Activated T-cell treated with anti-CD3 and anti-CD28 coated beads for 4 hours (primary cell): Measurements from ENCODE around the gene EME2.
"Not testable (repeated sequence)": the region's sequence is repeated elsewhere in the genome, so short reads cannot be mapped to it uniquely, and the experiment has no call there.

Experiments
- DNase-seq: peaks from one replicate; pipeline ENCODE4 v3.0.0-alpha.2; 2020

EME2 gene

DNA sequence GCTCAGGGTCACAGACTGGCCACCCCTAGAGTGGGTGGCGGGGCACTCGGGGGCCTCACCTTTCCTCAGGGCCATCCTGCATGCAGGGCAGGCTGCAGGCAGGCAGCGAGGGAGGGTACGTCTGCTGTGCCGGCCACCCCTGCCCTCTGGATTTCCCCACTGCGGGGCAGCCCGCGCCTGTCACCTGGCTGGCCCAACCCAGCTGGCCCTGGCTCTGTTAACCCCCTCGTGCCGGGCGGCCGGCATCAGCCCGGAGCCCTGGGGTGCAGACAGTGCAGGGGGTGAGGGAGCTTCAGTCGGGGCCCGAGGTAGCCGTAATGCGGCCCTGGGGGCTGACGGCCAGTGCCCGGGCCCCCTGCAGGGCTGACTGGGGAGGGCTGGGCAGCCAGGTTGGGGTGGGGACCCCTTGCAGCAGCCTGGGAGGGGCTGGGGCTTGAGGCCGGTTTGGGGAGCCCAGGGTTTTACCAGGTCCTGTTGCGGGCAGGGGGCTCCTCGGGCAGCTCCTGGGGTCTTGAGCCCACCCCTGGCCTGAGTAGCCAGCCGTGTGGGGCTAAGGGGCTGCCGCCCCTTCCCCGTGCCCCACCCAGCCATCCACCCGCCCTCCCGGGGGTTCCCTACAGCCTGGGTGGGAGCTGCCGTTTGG, 21.1 kb downstream of the EME2 start, which contains the start of gene IGFALS:
Gene IGFALS, minus strand, starts transcription at position 128 of the 643 bp plus-strand sequence. Its CDS starts 53 bp downstream, at position 75.
- DNase-seq, result no peak

DNA sequence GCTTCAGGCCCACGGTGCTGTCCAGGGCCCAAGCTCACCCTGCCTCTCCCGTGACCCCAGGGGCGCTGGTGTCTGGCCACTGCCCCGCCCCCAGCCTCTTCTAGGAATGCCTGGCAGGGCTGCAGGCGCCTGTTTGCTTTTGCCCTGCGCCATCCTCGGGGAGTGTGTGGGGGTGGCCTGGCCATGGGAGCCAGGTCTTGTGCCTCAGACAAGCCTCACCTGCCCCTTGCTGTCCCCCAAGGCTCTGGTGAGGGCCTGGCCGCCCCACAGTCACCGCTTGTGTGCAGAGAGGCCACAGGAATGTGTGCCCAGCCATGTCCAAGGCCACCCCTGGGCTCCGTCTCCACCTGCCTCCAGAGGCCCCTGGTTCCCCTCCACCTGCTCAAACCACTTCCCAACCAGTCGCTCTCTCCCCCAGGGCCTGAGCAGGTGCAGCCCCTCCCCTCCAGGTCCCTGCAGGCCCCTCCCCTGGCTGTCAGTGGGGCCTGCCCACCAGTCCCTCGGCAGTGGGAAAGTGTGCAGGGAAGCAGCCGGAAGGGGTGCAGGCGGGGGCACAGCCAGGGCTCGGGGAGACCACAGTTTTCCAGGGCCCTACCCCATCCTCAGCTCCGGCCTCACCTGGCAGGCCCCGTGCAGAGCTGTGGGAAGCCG, 21.7 kb downstream of the EME2 start:
- DNase-seq, result no peak

DNA sequence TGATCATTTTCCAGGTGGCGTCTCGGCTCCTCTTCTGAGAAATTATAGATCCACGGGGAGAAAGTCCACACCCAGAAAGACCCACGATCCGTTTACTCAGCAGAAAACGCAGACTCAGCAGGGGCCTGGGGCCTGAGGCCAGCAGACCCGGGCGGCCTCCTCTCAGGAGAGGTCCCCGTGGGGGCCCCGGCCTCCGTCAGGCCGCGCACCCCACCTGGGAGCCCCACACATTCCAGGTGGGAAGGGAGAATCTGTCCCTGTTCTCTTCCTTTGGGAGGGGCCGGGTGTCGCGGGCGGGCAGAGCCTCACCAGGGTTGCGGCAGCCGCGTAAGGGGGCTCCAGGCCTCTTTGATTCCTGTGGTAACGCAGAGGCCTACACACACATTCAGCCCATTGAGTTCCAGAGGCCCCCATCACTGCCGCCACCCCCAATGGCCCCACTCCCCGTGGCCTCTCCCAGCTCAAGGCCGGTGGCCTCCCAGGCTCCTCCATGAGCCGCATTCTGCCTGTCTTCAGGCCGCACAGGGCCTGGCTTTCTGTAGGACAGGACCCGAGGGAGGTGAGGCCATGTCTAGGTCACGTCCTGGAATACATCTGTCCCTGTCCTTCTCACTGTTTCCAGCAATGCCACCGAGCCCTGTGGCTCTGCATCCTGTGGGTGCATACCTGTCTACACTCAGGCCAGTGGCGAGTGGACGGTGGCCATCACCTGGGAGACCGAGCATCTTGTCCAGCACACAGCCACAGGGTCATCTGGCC, 22.5 kb downstream of the EME2 start:
- no peak for DNase-seq

DNA sequence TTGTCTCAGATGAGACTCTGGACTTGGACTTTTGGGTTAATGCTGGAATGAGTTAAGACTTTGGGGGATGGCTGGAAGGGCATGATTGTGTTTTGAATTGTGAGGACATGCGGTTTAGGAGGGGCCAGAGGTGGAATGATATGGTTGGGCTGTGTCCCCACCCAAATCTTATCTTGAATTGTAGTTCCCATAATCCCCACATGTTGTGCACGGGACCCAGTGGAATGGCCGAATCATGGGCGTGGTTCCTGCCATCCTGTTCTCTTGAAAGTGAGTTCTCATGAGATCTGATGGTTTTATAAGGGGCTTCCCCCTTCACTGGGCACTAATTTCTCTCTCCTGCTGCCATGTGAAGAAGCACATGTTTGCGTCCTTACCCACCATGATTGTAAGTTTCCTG, 26.7 kb downstream of the EME2 start:
- DNase-seq, result not testable (repeated sequence)

DNA sequence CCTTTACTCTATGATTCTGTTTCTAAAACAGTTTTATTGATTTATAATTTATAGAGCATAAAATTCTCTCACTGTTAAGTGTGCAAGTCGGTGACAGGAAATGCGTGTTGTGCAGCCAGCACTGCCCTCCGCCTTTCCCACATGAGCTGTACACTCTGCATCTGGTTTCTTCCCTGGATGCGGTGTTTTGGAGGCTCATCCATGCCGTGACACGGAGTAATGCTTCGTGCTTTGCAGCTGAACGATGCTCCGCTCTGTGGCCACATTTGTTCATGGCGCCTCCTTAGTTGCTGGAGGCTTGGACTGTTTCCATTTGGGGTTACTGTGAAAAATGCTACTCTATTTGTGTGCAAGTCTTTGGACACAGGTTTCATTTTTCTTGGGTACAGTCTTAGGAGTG, 28.1 kb downstream of the EME2 start:
- DNase-seq, result no peak

DNA sequence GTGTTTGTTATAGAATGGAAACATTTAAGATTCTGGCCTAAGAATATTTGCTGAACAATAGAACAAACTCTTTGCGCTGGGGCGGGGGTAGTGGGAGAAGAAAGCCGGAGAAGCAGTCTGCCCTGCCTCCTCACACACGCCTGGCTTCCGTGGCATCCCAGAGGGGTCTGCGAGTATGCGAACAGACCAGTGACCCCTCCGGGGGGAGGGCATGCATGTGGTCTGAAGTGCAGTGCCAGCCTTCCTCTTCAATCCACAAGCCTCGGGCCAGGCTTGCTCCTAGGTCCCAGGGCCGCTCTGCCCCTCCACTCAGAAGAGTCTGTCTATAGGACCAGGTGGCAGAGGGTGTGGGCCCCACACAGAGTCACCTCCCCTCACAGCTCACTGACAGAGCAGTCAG, 35.0 kb downstream of the EME2 start:
- no peak for DNase-seq

DNA sequence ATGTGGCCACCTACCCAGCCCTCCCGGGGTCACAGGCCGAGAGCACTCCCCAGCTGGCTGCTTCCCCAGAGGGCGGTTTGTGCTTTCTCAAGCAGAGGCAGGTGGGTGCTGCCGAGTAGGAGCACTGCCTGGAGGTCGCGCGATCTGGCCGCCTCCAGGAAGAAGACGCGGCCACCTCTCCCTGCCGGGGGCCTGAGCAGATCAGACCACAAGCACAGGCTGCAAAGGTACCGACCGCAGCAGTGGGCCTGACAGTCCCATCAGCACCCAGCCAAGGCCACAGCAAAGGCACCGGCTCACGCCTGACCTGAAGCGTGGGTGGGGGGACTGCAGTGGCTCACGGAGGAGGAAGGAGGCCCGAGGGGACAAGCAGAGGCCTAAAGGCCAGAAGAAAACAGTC, 36.1 kb downstream of the EME2 start:
- DNase-seq, result no peak

DNA sequence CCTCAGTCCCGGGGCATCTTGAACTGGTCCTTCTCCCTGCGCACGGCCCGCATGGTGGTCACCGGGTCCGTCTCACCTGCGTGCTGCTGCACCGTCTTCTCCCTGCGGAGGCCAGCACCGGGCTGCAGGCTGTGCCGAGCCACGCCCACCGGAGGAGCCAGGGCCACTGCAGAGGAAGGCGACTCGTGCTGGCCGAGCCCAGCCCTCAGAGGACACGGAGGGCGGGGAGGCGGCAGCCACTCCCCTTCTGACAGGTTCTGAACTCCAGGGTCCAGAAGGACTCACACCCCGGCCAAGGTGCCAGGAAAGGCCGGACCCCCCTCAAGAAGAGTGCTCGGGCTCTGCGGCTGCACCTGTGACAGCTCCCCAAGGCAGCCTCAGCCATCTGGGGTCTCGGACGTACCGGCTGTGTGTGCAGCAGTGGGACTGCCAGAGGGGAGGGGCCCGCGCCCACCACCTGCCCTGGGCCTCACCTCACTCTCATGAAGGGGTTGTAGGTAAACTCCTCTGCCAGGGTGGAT, 36.7 kb downstream of the EME2 start:
- DNase-seq, result no peak

DNA sequence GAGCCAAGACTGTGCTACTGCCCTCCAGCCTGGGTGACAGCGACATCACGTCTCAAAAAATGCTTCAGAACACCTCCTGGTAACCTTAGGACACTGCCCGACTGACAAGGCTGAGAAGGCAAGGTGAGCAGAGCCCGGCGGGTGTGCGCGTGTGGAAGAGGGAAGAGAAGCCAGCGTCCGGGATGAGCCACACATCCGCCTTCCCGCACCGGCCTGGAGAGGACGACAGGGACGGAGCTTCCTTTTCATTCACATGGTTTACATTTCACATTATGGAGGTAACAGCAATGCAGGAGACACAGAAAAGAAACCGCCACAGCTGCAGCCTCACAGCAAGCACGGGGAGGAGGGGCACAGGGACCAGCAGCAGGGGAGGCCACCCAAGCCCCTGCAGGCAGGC, 37.5 kb downstream of the EME2 start:
- DNase-seq, result no peak

DNA sequence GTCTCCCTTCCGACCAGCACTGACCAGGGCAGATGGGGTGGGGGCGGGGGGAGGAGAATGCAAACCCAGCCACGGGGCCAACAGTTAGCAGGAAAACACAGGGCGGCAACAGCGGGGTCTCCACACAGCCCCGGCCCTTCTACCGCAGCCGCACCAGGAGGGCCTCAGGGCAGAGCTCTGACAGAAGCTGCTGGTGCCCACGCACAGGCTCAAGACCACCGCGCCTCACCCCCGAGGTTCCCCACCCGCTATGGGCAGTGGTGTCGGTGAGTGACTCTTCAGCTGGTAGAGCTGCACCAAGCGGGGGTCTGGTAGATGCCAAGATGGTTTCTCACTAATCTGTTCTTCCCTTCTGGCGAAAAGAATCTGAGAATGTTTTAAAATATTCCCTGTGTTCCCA, 37.9 kb downstream of the EME2 start:
- no peak for DNase-seq

DNA sequence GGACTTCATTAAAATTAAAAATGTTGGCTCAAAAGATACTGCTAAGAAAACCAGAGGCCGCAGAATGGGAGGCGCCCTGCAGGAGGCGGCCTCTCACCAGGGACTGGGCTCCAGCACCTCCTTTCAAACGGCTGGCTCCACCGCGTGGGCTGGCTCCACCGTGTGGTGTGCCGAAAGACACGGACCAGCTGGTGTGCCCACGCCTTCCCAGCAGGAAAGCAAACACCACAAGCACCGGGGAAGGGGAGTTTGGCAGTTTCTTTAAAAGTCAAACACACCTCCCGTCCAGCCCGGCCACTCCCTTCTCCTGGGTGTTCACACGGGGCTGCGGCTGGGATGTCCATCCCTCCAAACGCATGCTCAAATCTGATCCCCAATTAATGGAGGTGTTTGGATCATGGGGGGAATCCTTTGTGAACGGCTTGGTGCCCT, 40.1 kb downstream of the EME2 start:
- peak; percentile 31 for DNase-seq

DNA sequence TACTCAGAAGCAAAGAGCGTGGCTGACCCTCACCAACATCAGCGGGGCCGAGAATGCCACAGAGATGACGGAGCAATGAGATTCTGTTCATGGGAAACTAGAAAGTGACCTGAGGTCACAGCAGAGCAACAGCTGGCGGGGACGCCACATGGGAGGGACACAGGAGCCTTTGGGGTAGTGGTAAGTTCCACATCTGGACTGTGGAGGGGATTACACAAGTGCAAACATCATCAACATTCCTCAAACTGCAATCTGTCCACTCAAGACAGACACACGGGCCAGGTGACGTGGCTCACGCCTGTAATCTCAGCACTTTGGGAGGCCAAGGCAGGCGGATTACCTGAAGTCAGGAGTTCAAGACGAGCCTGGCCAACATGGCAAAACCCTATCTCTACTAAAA, 42.9 kb downstream of the EME2 start:
- no peak for DNase-seq

DNA sequence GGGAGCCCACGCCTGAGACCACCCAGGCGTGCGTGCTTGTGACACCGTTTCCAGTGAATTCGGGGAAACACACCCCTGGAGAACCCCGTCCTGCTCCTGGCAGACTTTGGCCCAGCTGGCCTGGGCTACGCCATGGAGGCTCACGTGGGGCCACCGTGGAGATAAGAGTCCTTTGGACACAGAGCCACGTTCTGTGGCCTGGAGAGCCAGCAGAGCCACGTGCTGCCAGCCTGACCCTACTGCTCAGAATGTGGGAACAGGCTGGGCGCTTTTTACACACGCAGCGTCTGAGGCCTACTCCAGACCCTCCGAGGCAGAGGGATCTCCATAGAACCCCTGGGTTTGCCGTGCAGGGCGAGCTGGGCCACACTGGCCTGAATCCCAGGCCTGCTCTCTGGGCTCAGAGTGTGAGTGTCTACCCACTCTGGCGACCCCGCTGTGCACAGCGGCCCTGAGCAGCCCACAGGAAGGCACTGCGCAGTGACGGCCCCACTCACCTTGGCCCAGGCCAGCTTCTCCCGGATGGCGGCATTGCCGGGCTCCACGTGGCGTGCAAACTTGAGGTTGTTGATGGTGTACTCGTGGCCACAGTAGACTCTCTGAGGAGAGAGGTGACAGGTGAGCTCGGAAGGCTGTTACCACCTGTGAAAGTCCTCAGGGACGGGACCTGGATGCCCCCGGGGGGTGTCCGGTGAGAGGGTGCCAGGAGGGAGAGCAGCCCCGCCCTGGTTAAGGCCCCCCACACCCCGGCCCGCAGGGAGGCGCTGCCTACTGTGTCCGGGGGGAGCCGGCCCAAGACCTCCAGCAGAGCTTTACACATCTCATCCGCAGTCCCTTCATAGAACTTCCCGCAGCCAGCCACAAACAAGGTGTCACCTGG, 44.0 kb downstream of the EME2 start:
- DNase-seq, result no peak

DNA sequence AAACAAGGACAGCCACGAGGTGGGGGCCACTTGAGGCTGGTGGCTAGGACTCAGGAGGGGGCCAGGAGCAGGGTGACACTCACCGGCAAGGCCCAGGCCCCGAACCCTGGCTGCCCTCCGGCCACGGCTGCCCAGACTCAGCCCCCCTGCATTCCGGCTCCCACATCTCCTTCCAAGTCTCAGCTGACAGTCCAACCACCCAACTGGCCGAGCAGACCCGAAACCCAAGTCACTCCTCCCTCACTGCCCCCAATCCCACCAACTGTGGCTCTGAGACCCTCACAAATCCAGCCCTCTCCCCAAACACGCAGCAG, 44.6 kb downstream of the EME2 start:
- no peak for DNase-seq

DNA sequence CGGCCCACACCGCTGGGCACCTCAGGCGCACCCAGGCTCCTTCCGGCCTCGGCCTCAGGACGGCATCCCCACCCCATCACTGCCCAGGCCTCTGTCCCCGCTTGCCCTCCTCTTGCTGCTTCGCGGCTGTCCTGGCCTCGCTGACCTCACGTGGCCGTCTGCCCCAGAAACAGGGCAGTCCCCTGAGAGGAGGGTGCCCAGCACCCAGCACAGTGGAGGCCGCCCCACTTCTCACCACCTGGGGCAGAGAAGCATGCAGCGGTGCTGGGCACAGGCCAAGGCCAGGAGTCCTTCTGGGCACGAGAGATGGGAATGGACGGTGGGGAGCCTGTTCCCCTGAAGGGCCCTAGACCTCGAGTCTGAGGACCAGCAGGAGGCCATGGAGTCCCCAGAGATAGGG, 45.1 kb downstream of the EME2 start:
- no peak for DNase-seq

DNA sequence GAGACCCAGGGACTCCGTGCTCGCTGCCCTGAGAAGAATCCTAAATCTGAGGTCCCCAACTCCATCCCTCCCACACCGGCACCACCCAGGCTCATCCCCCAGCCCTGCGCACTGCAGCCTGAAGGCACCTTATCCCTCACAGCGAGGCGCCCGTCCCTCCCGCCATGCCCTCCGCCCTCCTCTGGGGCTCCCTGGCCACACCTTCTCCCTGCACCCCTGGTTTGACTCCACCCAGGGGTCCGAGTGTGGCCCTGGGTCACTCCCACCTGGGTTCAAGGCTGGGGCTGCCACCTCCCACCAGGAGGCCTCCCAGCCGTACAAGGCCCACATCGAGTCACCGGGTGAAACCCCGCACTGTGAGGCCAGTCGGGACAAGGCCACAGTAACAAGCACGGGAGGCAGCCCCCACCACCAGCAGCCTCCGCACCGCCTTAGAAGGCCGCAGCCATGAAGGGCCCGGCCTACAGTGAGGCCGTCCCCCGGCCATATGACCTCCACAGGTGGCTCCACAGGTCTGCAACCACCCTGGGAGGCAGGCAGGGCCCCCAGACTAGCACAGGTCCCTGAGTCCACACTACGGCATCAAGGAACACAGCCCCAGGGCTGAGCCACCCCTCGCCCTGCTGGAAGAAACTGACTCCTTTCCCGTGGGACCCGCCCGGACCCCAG, 45.7 kb downstream of the EME2 start:
- no peak for DNase-seq

DNA sequence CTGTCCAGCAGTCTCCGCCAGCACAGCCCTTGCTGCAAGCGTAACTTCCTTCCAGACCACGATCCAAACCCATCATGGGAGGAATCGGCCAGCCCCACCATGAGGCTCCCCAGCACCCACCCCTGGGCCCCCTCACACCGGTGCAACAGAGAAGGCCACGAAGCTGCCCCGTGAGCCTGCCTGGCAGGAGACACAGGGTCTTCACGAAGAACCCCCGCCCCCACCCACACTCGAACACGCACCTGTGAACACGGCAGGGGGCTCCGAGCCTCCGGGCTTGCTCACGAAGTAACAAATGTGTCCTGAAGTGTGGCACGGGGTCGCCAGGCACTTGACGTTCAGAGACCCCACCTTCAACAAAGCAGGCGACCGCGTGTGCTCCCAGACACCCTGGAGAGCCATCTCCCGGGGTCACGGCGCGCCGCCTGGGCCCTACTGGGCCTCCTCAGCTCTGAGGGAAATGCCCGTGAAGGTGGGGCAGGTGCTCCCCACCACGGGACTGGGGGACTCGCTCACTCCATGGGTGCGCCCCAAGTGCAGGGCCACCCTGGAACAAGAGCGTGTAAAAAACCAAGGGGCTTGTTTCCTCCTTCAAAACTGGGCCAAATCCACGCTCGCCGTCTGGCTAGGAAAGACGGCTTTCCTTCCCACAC, 46.4 kb downstream of the EME2 start:
- DNase-seq, result no peak

DNA sequence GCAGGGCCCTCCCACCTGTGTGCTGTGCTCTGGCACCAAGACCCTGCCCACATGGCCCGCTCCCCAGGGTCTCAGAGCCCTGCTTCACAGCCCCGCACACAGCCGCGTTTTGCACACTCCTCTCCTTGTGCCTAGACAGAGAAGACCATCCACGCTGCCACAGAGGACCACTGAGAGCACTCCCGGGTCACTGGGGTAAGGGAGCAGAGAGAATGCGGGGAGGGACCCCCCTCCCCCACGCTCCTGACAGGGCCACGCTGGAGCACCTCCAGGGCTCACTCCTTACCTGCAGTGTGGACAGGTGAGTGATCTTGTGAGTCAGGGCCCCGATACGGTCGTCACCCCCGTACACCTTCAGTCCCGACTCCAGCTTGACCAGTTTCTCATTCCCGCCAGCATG, 47.0 kb downstream of the EME2 start:
- DNase-seq, result no peak

DNA sequence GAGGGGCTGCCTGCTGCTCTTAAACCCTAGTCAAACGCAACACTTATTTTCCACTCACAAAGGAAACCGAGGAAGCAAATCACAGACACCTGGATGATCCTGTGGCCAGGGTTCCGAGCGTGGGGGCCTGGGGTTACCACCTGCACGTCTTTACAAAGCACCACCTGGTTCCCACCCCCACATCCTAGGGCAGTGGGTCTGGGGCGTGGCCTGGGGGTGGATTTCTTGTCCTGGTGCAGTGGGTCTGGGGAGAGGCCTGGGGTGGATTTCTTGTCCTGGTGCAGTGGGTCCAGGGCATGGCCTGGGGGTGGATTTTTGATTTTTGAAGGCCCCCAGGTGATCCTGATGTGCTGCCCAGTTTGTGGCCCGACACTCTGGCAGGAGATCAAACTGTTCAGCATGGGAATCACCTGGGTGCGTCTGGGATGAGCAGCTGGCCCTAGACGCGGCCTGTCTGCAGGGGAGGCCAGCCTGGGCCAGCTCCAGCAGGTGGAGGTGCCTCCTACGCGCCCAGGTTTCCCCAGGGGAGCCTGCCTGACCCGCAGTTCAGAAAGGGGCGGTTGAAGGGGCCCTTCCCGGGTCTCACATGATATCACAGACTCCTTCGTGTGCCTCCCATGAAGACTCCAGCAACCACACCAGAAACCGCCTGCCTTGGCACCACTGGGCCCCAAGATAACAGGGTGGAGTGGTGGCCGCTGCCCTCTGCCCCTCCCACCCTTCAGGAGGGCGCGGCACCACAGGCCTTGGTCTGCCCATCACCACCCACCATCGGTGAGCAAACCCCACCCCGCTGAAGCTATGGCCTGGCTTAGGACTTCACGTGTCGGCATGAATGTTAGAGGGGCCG, 47.7 kb downstream of the EME2 start:
- no peak for DNase-seq

DNA sequence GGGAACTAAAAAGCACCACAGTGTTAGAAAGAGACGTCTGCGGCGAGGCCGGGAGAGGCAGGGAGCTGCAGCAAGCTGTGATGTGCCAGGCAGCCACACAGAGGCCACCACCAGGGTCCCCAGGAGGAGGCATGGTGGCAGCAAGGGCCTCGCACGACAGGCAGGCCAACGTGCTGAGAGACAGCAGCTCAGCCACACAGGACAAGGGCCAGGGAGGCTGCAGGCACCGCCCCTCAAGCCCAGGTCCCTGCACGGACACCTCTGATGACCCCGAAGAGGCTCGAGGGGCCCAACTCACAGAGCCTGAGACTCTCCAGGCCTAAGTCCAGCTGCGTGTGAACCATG, 48.3 kb downstream of the EME2 start:
- no peak for DNase-seq
